Measurements from ENCODE around the gene WDR93.
"Not testable (repeated sequence)": the region's sequence is repeated elsewhere in the genome, so short reads cannot be mapped to it uniquely, and the experiment has no call there.

The WDR93 gene

DNA sequence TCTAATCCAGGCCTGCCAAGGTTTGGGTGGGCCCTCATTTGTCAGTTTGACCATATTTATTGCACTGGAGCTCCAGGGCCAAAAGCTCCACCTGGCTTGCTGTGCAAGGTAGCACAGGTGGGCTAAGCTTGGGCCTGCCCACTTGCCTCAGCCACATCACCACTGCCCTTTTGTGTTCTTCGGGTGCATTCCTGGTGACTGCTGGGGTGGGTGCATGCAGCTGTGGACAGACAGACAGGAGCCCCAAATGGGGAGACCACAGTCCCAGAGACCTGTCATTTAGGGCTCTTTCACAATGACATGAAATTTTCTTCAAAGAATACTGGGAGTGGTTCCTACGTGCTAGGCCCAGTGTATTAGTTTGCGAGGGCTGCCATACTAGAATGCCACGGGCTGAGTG, 88.2 kb downstream of the WDR93 start:
- Mint-ChIP-seq H3K27me3 (peaks cover 51% of the 10 kb centered on the region), H3K27ac (peak overlapping the region in 1 of 2 donors; percentile 76), H3K4me1 (no peaks in the 10 kb centered on the region), H3K9me3 (no peaks in the 10 kb centered on the region), H3K4me3 (no peak overlapping the region)
- no peak for ATAC-seq
- DNase-seq = no peak

DNA sequence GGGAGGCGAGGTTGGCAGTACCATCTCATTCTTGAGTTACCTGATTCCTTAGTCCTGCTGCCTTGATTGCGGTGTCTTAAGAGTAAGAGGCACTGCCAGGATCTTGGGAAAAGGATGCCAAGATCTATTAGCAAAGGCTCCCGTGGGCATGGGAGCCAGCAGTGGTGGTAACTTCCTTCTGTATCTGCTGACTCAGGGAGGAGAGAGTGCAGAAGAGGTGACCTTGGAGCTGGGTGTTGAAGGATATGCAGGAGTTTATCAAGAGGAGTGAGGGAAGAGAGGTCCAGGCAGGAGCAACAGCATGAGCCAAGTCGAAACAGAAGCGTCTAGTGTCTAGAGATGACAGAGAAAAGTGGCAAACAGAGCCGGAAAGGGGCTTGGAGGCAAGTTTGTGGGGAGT, 90.0 kb downstream of the WDR93 start:
- no peak for DNase-seq
- Mint-ChIP-seq H3K9me3 (no peaks in the 10 kb centered on the region), H3K27me3 (peaks cover 42% of the 10 kb centered on the region), H3K4me3 (no peak overlapping the region), H3K27ac (no peak overlapping the region), H3K4me1 (no peaks in the 10 kb centered on the region)
- no peak for ATAC-seq

DNA sequence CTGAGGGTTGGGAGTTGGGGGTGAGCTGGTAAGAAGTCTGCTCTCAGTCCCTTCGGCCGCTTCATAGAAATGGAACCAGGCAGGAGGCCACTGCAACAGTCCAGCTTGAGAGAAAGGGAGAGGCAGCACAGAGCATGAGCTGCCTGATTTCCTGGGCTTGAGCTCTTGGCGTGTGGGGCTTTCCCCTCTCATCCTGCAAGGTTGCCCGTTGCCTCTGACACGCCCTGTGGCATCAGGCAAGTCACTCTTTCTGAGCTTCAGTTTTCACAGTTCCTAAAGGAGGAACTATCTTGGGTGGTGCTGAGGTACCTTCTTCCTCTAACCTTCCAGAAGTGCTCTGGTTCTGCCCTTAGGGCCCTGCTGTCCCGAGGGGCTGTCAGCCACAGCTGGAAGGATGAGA, 90.4 kb downstream of the WDR93 start:
- Mint-ChIP-seq H3K4me1 (no peaks in the 10 kb centered on the region), H3K27ac (no peak overlapping the region), H3K27me3 (peaks cover 42% of the 10 kb centered on the region), H3K4me3 (no peak overlapping the region), H3K9me3 (no peaks in the 10 kb centered on the region)
- DNase-seq = no peak
- ATAC-seq = peak; percentile 48

DNA sequence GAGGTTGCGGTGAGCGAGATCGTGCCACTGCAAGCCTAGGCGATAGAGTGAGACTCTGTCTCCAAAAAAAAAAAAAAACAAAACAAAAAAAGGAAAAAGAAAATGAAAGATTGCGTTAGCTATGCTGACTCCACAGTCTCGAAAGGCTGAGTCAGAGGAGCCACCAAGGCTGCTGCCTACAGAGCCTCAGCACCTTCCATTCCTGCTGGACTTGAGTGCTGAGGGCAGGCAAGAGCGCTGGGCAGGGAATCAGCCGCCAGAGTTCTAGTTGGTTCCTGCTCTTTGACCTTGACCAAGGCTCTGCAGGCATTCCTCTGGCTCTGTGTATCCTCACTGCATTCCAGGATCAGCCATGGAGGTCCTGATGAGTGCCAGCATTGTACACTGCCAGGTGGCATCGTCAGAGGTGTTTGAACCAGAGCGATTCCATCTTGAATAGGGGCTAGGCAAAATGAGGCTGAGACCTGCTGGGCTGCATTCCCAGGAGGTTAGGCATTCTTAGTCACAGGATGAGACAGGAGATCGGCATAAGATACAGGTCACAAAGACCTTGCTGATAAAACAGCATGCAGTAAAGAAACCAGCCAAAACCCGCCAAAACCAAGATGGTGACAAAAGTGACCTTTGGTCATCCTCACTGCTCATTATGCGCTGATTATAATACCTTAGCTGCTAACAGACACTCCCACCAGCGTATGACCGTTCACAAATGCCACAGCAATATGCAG, 91.4 kb downstream of the WDR93 start:
- H3K4me1 Mint-ChIP-seq = no peaks in the 10 kb centered on the region
- ATAC-seq (no peak), DNase-seq (no peak)
- no peaks in the 10 kb centered on the region for H3K9me3 Mint-ChIP-seq
- no peak overlapping the region for H3K27ac Mint-ChIP-seq
- H3K27me3 Mint-ChIP-seq = peaks cover 33% of the 10 kb centered on the region
- no peak overlapping the region for H3K4me3 Mint-ChIP-seq

DNA sequence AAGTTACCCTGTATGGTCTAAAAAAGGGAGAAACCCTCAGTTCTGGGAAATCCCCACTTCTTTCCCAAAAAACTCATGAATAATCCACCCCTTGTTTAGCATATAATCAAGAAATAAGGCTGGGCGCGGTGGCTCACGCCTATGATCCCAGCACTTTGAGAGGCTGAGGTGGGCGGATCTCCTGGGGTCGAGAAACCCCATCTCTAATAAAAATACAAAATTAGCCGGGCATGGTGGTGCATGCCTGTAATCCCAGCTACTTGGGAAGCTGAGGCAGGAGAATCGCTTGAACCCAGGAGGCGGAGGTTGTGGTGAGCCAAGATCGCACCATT, 92.0 kb downstream of the WDR93 start:
- H3K27ac Mint-ChIP-seq, H3K4me1 Mint-ChIP-seq, H3K9me3 Mint-ChIP-seq, DNase-seq, H3K4me3 Mint-ChIP-seq, ATAC-seq: not testable (repeated sequence)
- peaks cover 28% of the 10 kb centered on the region for H3K27me3 Mint-ChIP-seq

DNA sequence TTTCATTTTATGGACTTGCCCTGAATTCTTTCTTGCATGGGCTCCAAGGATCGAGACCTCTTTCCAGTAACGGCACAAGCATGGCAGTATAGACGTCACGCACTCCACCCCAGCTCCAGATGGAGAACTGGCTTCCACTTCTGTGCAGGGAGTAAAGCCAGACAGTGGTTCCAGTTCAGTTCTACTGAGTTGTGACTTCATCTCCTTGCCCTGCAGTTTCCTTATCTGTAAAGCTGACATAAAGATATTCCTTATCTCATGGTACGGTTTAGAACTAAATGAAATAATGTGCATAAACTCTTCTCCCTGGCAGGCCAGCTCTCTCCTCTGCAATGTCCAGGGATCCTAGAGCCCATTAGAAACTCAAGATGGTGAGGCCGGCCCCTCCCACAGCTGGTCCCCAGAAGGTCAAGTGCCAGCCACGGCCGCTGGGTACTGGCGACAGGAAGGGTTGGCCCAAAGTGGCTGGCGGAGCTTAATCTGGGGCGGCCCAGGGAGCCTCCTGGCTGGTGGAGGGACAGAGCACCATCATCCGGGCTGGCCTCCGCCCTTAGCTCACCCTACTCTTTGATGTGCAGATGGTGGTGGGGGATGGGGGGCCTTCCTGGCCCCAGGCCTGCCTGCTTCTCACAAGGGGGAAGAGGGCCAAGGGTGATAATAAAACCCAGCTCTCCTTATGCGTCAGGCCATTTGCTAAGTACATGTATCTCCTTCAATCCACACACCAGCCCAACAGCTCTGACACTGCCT, 92.7 kb downstream of the WDR93 start:
- H3K9me3 Mint-ChIP-seq = peaks cover 3 to 7% of the 10 kb centered on the region in 2 donors
- DNase-seq = no peak
- no peaks in the 10 kb centered on the region for H3K4me1 Mint-ChIP-seq
- H3K27ac Mint-ChIP-seq = no peak overlapping the region
- no peak overlapping the region for H3K4me3 Mint-ChIP-seq
- peaks cover 26% of the 10 kb centered on the region for H3K27me3 Mint-ChIP-seq
- ATAC-seq = no peak

DNA sequence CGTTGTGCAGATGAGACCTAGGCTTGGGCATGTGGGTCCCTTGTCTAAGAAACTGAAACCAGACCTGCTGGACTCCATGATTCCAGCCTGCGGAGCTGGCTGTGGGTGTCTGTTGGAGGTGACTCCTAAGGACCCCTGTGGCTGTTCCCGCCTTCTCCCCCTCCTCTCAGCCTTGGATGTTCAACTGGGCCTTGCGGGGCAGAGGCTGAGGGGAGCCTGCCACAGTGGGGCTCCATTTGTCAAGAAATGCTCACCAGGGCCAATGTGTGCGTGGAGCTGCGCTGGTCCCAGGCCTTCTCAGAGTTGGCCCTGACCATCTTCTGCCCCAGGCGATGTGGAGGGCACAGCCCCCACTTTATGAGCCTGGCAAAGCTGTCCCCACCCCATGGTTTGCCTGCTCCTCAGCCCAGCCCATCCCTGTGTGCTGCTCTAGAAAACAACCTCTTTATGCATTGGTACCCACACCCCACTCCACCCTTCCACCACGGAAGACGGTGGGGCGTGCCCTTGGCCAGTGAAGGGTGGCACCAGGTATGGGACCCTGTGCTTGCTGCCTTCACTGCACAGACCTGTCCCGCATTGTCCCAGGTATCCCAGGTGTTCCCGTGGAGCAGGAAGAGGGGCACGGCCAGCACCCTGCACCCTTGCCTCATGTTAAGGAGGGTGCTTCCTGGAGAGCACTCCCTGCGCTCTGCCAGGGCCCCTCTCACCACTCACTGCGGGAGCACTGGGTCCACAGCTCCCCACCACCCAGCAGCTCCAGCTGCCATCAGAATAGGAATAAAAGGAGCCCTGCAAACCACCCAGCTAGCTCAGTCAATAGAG, 93.5 kb downstream of the WDR93 start:
- DNase-seq (no peak), ATAC-seq (peak; percentile 33)
- Mint-ChIP-seq H3K27me3 (peaks cover 19% of the 10 kb centered on the region), H3K9me3 (peaks cover 4 to 9% of the 10 kb centered on the region in 2 donors), H3K27ac (no peak overlapping the region), H3K4me3 (no peak overlapping the region), H3K4me1 (no peaks in the 10 kb centered on the region)

DNA sequence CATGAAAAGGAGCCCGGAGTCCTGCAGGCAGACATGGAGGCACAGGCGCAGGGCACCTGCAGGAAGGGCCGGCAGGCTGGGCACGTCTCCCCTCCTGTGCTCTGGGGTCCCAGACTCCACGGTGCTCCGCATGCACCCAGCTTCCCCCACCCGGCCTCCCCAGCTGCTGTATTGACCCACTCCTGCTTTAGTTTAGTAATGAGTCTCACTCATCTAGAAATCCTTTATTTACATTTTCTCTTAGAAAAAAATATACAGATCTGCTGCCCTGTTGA, 94.0 kb downstream of the WDR93 start:
- Mint-ChIP-seq H3K9me3 (peaks cover 4 to 9% of the 10 kb centered on the region in 2 donors), H3K27me3 (peaks cover 17% of the 10 kb centered on the region), H3K27ac (no peak overlapping the region), H3K4me1 (no peaks in the 10 kb centered on the region), H3K4me3 (no peak overlapping the region)
- DNase-seq (no peak), ATAC-seq (no peak)

DNA sequence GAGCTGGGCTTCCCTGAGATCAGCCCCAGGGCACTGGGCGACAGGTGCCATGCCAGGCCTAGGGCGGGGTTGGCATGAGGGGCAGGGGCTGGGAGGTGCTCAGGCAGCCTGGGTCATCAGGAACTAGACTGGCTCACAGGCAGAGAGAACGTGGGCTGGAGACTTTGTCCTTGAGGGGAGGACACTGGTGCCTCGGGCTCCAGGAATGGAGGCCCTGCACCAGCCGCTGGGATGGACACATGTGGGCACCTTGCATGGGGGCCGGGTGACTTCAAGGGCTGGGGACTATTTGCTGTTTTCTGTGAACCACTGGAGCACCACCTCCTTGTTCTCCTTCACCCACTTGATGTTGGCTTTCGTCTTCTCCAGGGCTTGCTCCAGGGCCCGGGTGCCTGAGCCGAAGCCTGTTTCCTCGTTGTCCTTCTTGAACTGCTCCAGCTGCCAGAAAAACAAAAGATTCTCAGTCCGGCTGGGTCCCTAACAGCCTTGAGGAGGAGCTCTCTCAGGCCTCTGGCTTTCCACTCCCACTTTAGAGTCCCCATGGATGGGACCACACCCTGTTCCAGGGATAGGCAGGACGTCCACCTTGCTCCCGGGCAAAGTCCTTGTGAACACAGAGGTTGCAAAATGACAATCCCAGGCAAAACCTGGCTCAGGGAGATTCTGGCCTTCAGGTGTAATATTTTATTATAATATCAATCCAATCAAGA, 94.6 kb downstream of the WDR93 start:
- ATAC-seq (no peak), DNase-seq (no peak)
- H3K27ac Mint-ChIP-seq = no peak overlapping the region
- H3K9me3 Mint-ChIP-seq = peaks cover 4 to 9% of the 10 kb centered on the region in 2 donors
- H3K27me3 Mint-ChIP-seq = peaks cover 14% of the 10 kb centered on the region
- no peak overlapping the region for H3K4me3 Mint-ChIP-seq
- H3K4me1 Mint-ChIP-seq = no peaks in the 10 kb centered on the region

DNA sequence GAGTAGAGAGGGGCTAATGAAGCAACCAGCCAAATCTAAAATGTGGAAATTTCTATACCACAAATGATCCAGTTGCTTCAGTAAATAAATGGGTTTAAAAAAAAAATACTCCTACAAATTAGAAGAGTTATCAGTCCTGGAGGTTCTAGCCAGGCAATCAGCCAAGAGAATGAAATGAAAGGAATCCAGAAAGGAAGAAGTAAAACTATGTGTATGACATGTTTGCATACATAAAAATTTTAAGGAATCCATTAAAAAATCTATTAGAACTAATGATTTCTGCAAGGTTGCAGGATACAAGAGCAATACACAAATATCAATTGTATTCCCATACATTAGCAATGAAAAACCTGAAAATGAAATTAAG, 95.1 kb downstream of the WDR93 start:
- ATAC-seq = no peak
- H3K9me3 Mint-ChIP-seq = peaks cover 4 to 9% of the 10 kb centered on the region in 2 donors
- no peak overlapping the region for H3K27ac Mint-ChIP-seq
- H3K27me3 Mint-ChIP-seq = peaks cover 9% of the 10 kb centered on the region
- no peaks in the 10 kb centered on the region for H3K4me1 Mint-ChIP-seq
- DNase-seq = no peak
- H3K4me3 Mint-ChIP-seq = no peak overlapping the region

DNA sequence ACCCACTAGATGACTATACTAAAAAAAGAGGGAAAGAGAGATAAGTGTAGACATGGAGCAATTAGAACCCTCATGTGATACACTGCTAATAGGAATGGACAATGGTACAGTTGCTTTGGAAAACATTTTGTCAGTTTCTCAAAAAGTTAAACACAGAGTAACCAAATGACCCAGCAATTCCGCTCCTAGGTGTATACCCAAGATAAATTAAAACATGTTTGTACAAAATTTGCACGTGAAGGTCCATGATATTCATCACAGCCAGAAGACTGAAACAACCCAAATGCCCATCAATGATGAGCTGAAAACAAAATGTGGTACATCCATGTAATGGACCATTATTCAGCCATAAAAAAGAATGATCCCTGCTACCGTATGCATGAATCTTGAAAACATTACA, 97.3 kb downstream of the WDR93 start:
- H3K27me3 Mint-ChIP-seq = peaks cover 6% of the 10 kb centered on the region
- H3K4me3 Mint-ChIP-seq = no peak overlapping the region
- no peak overlapping the region for H3K27ac Mint-ChIP-seq
- H3K4me1 Mint-ChIP-seq = no peaks in the 10 kb centered on the region
- DNase-seq (no peak), ATAC-seq (no peak)
- H3K9me3 Mint-ChIP-seq = peaks cover 4 to 9% of the 10 kb centered on the region in 2 donors

DNA sequence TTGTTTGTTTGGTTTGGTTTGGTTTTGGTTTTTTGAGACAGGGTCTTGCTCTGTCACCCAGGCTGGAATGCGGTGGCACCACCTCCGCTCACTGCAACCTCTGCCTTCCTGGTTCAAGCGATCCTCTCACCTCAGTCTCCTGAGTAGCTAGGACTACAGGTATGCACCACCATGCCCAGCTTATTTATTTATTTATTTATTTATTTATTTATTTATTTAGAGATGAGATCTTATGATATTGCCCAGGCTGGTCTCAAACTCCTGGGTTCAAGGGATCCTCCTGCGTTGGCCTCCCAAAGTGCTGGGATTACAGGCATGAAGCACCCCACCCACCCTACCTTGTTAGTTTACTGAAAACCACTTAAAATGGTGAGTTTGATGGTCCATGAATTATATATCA, 98.0 kb downstream of the WDR93 start:
- H3K27me3 Mint-ChIP-seq, H3K27ac Mint-ChIP-seq, H3K4me3 Mint-ChIP-seq, H3K4me1 Mint-ChIP-seq, DNase-seq, ATAC-seq, H3K9me3 Mint-ChIP-seq: not testable (repeated sequence)

DNA sequence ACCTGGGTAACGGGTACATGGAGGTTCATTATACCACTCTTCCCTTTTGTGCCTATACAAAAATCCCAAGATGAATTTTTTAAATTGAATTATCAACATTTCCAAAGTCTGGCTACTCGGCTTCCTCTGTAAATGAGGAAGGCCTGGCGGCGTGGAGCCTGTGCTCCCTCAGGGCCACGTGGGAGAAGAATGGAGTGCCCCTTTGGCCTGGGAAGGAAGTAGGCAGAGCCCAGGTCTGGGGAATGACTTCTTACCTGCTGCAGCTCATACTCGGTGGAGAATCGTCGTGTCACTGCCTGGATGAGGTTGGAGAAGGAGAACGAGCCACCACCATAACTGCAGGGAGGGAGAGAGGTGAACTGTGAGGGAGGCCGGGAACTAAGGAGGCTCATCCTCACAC, 99.6 kb downstream of the WDR93 start:
- Mint-ChIP-seq H3K27ac (no peak overlapping the region), H3K4me3 (no peak overlapping the region), H3K9me3 (peaks cover 4 to 9% of the 10 kb centered on the region in 2 donors), H3K4me1 (no peaks in the 10 kb centered on the region), H3K27me3 (peaks cover 6% of the 10 kb centered on the region)
- no peak for ATAC-seq
- no peak for DNase-seq

DNA sequence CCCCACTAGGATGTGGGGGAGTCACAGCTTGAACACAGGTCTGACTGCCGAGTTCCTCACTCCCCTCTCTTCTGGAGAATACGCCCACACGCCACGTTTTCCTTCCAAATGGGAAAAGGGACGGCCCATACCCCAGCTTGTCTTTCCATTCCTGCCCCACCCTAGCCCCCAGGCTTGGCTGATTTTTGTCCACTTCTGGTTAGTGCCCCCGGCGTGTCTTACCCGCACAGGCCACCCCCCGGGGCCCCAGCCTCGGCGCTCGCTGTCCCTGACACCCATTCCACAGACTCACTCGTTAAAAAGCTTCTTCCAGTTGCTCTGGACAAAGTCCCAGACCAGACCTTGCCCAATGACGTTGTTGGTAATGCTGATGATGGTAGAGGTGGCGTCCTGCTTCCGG, 100.0 kb downstream of the WDR93 start:
- H3K4me3 Mint-ChIP-seq = no peak overlapping the region
- H3K27ac Mint-ChIP-seq = no peak overlapping the region
- peaks cover 4 to 9% of the 10 kb centered on the region in 2 donors for H3K9me3 Mint-ChIP-seq
- ATAC-seq = no peak
- H3K27me3 Mint-ChIP-seq = peaks cover 6% of the 10 kb centered on the region
- H3K4me1 Mint-ChIP-seq = no peaks in the 10 kb centered on the region
- DNase-seq = no peak

DNA sequence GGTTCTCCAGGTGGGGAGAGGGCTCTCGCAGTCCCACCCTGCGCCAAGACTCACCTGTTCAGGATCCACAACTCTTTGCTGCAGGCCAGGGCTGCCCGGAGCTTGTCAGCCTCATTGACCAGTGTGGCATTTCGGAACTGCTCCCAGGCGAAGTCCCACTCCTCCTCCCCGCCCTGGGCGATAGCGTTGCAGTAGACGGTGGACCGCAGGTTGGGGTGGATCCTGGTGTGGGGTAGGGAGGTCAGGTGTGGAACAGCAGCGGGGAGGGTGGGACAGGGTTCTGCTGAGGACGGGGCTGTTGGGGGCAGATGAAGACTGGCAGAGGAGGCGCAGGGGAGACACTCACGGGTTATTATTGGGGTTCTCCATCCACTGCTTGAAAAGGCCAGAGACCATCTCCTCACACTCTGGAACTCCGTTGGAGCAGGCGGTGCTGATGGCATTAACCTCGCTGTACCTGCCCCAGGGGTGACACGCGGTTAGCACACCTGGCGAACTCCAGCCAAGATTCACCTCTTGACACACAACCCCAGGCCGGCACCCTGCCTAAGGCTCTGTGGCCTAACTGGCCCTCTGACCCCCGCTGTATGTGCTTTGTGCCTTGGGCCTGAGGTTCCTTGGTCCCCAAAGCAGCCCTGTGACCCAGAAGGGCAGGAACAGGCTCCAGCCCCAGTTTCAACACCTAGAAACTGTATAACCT, 101.6 kb downstream of the WDR93 start:
- Mint-ChIP-seq H3K27me3 (peaks cover 6% of the 10 kb centered on the region), H3K27ac (no peak overlapping the region), H3K4me3 (no peak overlapping the region), H3K4me1 (no peaks in the 10 kb centered on the region), H3K9me3 (peaks cover 6 to 14% of the 10 kb centered on the region in 2 donors)
- ATAC-seq = no peak
- no peak for DNase-seq
